HG03159 (cell line): ENCODE data around the gene NTRK3.
A peak's percentile ranks its signal among the peaks of the same experiment; 100 is the strongest.

Source experiments
- ATAC-seq: cut with Tn5 transposase; IDR thresholded peaks from one replicate; pipeline ENCODE4 v1.9.1; 2021; ENCODE audit warnings: mild to moderate bottlenecking, moderate library complexity; ENCODE audit not compliant: unreplicated experiment

The NTRK3 gene

DNA sequence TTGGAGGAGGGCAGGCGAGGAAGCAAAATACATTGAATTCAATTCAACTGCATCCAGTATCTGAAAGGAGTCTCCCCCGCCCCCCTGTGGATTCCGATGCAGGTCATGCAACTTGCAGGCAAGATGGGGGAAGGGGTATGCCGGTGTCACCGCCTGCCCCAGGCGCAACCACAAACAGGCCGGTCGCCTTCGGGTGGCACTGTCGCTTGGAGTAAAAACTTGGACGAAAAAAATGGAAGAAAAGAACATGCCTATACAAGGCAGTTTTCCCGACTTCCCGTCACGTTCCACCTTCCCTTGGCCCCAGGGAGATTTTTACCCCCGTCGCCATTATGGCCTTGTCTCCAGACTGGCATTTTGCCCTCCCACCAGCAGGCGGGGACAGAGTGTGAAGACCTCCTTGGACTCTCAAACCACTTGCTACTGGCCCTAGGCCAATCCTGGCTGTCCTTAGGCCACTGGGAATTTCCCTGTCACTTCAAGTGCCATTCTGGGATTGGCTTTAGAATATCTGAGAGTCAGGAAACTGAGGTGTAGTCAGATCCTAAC lies 1.6 kb upstream of the NTRK3 start:
- no peak for ATAC-seq

DNA sequence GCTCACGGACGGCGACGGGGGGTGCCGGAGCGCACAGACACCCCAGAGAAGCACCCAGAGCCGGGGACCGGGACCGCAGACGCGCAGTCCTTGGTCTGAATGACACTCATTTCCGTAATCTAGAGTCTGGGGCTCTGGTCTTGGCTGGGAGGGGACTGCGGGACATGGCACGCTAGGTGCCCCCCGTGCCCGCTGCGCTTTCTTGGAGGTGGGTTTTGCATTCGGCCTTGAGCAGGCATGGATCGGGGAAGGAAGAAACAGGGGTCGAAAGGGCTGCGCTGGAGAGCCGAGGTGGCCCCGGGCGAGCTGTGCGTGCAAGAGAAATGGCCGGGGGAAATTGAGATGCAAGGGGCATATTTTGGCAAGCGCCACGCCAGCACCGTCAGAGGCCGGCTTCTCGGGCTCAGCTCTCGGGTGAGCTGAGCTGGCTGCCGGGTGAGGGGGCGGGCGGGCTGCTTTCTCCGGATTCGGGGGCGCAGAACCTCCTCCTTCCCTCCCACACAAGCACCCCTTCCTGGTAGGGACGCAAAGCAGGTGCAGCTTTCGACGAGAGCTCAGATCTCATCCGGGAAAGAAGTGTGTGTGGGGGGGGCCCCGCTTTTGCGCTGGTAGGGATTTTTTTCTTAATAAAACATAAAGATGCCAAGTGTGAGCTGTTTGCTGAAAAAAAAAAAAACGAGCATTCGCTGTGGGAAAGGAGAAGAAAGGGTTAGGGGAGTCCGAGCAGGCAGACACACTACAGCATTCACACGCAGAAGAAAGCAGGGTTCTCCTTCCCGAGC lies 963 bp upstream of the NTRK3 start:
- ATAC-seq: no peak

- ATAC-seq: no peak
Observed at GRCh38 chr15:88255484-88256278, 858 bp downstream of the NTRK3 start.

DNA sequence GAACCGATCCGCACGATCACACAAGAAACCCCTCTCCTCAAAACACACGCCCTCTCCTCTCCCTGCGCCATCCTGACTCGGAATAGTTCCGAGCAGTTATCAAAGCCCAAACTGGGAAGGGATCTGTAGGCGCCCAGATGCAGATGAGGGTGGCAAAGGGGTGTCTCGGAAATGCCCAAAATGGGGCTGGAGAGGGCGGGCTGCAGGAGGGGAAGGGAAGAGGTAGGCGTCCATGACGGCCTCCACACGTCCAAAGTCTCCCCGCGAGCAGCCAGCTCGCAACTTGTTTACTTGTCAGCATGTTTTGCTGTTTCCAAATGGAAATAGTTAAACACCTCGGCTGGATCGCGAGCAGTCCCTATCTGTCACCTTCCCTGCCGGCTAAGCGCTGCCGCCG lies 1.5 kb downstream of the NTRK3 start:
- no peak for ATAC-seq

DNA sequence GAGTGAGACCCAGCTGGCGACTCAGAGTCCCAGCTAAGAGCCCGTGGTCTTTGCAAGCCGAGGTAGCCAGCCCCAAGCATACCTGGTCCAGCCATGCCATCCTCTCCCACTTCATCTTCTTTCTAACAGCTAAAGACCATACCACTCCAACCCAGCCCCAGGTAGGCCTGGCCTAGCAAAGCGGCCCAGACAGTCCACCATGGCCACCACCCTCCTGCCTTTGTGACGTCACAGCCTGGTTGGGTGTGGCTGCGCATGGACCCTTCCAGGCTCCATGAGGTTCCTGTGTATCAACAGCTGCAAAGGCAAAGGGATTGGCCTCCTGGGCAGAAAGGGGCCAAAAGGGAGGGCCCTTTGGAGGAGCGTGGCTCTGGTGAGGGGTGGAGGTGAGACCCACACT lies 4.1 kb downstream of the NTRK3 start:
- no peak for ATAC-seq

DNA sequence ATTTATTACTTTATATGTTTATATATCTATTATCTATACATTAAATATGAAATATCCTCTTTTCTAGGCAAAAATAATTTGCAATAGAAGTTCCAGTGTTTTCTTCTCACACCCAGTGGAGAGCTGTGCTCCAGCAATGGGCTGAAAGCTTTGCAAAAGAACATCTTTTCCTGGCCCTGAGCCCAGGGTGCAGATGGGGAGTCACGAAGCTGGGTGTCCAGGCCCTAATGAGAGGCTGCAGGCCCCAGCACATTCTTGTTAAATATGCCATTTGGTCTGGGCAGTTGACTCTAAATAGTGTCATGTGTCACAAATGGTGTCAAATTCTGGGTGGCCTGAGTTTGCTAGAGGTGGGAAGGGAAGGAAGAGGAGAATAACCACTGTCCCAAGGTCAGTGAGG lies 5.7 kb downstream of the NTRK3 start:
- no peak for ATAC-seq

GRCh38 chr15:88249220-88249619 lies 7.3 kb downstream of the NTRK3 start:
- ATAC-seq: no peak

- ATAC-seq: no peak
Observed at GRCh38 chr15:88247914-88248313, 8.6 kb downstream of the NTRK3 start.

- ATAC-seq: peak; percentile 87
Observed at GRCh38 chr15:88246666-88247446, 9.7 kb downstream of the NTRK3 start.

DNA sequence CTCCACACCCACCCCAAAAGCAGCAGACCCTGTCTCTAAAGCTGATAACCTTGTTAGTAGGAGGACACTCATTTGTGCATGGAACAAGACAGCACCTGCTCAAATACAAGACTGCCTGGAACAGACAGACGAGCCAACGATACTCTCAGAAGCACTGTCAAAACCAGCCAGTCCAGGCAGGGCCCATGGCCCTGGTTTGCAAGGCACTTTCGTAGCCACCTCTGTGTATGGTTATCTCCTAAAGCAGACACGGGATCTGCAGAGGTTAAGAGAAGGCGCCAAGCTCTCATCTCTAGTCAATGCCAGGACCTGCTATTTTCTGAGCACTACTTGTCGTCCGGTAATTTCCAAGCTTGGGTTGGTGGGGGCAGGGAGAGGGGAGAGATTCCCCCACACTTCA lies 10.5 kb downstream of the NTRK3 start:
- no peak for ATAC-seq

- ATAC-seq: no peak
Observed at GRCh38 chr15:88243895-88244787, 12.4 kb downstream of the NTRK3 start.

DNA sequence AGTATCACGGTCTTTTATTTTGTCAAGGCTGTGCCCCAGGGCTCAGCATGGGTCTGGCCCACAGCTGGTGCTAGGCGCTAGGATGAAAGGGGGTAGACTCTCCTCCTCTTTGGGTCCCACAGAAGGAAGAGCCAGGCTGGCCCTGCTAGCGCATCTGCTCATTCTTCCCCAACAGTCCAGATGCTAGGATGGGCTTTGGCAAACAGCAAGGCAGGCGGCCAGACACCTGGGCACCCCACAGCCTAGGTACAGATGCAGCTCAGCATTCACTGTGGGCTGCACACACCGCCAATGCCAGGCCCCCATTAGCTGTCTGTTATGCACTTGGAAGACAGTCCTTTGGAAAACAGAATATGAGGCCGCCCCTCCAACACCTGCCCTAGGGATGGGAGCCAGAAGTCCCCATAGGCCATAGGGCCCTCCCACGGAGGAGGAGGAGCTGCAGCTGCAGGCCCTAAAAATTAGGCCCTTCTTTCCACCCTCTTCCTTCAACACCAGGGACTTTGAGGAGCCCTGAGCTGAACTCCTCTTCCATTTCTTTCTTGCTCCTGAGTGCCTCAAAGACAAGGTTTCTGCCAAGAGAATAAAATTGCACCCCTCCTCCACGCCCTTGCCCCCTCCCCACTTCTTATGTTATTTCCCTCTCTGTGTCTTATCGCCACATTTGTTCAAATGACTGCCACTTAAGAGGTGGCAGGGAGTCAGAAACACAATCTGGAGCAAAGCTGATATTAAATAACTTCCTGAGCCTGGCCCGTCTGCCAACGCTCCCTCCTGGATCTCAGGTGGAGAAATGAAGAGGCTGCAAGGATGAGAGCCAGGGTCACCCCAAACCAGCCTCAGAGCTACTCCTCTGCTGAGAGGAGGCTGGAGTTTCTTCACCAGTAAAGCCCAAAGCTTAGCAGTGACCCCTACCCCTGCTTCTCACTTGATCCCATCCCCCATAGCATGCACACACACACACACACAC lies 13.7 kb downstream of the NTRK3 start:
- no peak for ATAC-seq

DNA sequence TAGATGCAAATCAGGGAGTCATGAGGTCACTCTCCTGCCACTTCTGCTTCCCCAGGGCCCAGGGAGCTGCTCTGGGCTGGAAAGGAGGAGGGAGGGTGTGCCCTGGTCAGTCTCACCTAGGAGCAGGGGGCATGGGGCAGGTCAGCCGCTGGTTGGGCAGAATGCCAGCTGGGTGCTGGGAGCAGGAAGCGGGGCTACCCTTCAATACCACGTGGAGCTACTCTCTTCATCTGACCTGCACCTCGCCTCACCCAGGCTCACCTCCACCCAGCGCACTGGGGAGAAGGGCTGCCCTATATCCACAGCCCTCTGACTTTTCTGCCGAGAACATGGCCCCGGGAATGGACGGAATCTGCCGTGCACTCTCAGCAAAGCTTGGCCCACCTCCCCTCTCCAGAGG lies 15.1 kb downstream of the NTRK3 start:
- no peak for ATAC-seq

DNA sequence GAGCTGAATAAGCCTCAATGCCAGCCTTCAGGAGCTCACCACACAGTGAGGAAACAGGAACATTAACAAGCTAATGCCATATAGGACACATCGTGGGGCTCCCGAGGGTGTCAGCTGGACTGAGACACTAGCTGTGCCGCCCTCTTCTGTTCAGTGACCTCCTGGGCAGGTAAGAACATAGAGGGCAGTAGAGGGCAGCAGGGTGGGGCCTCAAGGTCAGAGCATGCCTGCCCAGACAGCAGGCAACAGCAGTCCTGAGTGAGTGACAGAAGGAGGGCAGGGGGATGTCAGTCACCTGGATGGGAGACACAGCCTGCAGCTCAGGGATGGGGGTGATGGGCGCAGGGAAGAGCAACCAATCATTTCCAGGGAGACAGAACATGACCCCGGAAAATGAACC lies 15.5 kb downstream of the NTRK3 start:
- no peak for ATAC-seq

- ATAC-seq: no peak
Observed at GRCh38 chr15:88239594-88239993, 16.9 kb downstream of the NTRK3 start.

GRCh38 chr15:88238618-88239430 lies 17.7 kb downstream of the NTRK3 start:
- ATAC-seq: no peak

DNA sequence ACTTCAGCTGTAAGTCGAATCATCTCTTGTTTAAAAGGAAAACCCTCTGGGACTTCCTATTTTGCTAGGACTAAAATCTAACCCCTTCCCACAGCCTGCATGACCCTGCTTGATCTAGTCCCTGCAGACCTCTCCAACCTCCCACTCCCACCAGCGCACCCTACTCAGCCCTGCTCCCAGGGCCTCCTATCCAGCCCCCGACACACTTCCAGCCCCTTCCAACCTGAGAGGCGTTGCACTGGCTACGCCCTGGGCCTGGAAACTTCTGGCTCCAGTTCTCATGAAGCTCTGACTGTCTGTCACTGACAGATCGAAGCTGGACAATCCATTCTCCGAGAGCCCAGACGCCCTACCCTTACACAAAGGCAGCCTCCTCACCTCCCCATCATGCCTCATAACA lies 21.8 kb downstream of the NTRK3 start:
- ATAC-seq: no peak

DNA sequence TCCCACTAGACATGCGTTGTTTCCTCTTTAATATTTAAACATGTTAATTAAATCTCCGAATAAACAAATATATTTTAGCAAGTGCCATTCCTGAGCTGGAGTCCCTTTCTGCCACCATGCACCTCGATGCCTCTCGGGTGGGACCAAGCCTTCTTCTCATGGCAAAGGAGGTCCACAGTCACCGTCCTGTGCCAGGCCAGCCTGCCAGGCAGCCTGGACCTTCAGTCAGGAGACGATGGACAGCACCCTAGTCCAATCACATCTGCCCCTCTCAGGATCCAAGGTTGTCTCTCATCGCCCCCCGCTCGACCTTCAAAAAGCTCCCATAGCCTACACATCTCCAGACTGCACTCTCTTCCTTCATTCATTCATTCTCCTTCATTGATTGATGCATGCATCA lies 22.6 kb downstream of the NTRK3 start:
- ATAC-seq: no peak
